GM12874 (cell line): ENCODE data around the gene IL17C.

Source experiments
- CTCF ChIP-seq: IDR thresholded peaks from 2 replicates; pipeline ENCODE4 v1.5.1; 2011; ENCODE audit warnings: low read depth, mild to moderate bottlenecking, control low read depth, low read length, moderate library complexity; ENCODE audit not compliant: insufficient read depth

IL17C gene

DNA sequence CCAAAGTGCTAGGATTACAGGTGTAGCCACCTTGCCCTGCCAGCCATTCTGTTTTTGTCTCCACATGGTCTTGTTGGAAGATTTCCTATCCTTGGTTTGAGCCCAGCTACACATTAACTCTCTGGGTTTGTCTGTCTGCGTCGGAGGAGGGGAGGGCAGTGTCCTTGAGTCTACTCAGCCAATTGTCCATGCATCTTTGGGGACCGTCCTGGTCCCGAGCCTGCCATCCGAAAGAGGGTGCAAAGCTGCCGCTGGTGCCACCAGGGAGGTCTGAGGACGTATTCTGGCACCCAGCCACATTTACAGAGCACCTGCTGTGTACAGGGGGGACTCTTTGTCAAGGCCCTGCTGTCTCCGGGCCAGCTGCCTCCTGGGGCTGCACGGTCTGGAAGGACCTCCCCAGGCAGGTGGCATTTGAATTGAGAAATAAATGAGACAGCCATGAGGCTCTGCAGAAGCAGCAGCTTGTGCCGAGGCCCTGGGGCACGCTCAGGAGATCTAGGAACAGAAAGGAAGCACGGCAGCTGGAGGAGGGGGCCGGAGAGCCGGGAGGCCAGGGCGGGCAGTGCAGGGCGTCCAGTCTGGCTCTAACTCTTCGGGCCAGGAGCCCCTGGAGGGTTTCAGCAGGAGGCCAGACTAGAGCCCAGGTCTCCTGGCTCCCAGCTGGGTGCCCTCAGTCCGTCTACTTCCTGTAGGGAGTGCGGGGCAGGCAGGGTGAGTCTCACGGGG lies 11.0 kb downstream of the IL17C start:
- no peak for TF ChIP-seq CTCF

GRCh38 chr16:88649924-88650748 lies 11.8 kb downstream of the IL17C start:
- TF ChIP-seq CTCF, result no peak

DNA sequence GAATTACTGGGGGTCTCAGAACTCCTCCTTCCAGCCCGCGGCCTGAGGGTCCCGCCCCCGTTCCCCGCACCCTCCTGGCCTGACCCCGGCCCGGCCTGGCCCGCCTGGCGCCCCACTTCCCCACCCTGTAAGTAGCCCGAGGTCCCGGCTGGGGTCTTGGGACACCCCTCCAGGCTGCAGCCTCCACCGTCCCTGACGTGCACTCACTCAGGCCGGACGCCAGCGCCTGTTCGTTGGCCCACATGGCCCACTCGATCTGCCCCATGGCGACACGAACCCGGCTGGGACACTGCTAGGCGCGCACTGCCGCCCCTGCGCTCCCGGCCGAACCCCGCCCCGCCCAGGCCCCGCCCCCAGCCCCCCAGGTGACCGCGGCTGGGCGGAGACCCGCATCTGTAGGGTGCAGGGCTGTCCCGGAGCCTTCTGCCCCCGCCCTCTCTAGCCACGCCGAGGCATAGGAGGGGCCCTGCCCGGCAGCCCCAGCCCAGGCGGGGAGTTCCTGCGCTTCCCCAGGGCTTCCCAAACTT lies 12.4 kb downstream of the IL17C start, which contains the start of gene CYBA:
TSS of gene CYBA (minus strand) at position 305 of the 527 bp plus-strand sequence. CDS start at position 265, 40 bp downstream.
- no peak for TF ChIP-seq CTCF

GRCh38 chr16:88651276-88651988 lies 13.1 kb downstream of the IL17C start:
- TF ChIP-seq CTCF, result no peak

- no peak for TF ChIP-seq CTCF
These were observed 13.8 kb downstream of the IL17C start for GRCh38 chr16:88651989-88652761.

DNA sequence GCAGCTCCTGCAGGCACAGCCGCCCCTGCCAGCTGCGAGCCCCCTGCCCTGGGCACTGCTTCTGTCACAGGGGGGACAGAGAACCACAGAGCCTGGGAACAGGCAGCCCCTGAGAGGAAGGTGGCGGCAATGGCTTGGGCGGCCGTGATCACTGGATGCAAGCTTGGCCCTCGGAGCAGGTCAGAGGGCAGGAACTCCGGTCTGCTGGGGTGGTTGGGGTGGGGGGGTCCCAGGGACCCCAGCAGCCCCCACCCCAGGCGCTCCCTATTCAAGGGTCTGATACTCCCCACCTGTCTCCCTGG lies 14.3 kb downstream of the IL17C start:
- no peak for TF ChIP-seq CTCF
